K562 (cell line): ENCODE data around the gene TMED7. TPM values are rescaled to one million over a fixed set of nuclear protein-coding genes. Genes with fewer than 3 reads are reported as not detected.

Source experiments
- CREB1 ChIP-seq, 2 experiments: sonication (generic) in 1 of 2; formaldehyde crosslinking in 1 of 2; IDR thresholded peaks; 2 replicates each; pipeline versions ENCODE4 v1.6.1 to v1.8.0; 2012 to 2022; ENCODE audit warnings: inconsistent platforms in 1 of 2, mild to moderate bottlenecking in 1 of 2, missing genetic modification reagents in 1 of 2, moderate library complexity in 1 of 2
- CREBBP ChIP-seq: IDR thresholded peaks from one replicate; pipeline ENCODE4 v1.6.1; 2012; ENCODE audit warnings: low read depth, mild to moderate bottlenecking, control low read depth, inconsistent platforms, low read length
- ESRRB ChIP-seq: fragments of 250-450 bp; sonication (Bioruptor Pico); IDR thresholded peaks from 2 replicates; pipeline ENCODE4 v1.5.0; 2020; ENCODE audit warnings: mild to moderate bottlenecking, moderate library complexity, borderline replicate concordance
- GATAD2B ChIP-seq: fragments of 450-650 bp; IDR thresholded peaks from 2 replicates; pipeline ENCODE4 v1.6.1; 2017; ENCODE audit warnings: mild to moderate bottlenecking, borderline replicate concordance
- HNRNPLL ChIP-seq: fragments of 200-400 bp; formaldehyde crosslinking; IDR thresholded peaks from 2 replicates; pipeline ENCODE4 v1.6.1; 2017; ENCODE audit warnings: low read length, low read depth, mild to moderate bottlenecking; ENCODE audit not compliant: poor library complexity, severe bottlenecking
- HSF4 ChIP-seq: fragments of 250-450 bp; sonication (Bioruptor Pico); IDR thresholded peaks from 2 replicates; pipeline ENCODE4 v2.1.2; 2022; ENCODE audit warnings: mild to moderate bottlenecking, moderate library complexity, borderline replicate concordance
- KDM4B ChIP-seq, 2 experiments: fragments of 450-650 bp in 1 of 2; sonication (generic) in 1 of 2; IDR thresholded peaks; 2 replicates each; pipeline ENCODE4 v1.6.1; 2016 to 2017; ENCODE audit warnings: borderline replicate concordance in 2 of 2, antibody characterized with exemption in 1 of 2, low read depth in 1 of 2, mild to moderate bottlenecking in 1 of 2
- PTBP1 ChIP-seq: fragments of 200-400 bp; formaldehyde crosslinking; IDR thresholded peaks from 2 replicates; pipeline ENCODE4 v1.6.1; 2017; ENCODE audit warnings: low read depth, low read length
- RBM22 ChIP-seq: fragments of 200-400 bp; formaldehyde crosslinking; IDR thresholded peaks from 2 replicates; pipeline ENCODE4 v1.6.1; 2018; ENCODE audit warnings: low read length, low read depth; ENCODE audit not compliant: poor library complexity, severe bottlenecking
- RCOR1 ChIP-seq, 2 experiments: IDR thresholded peaks; 2 replicates each; pipeline ENCODE4 v1.6.1; 2012; ENCODE audit warnings: low read depth in 2 of 2, low read length in 2 of 2, borderline replicate concordance in 1 of 2, improper control_type of control experiment in 1 of 2
- TAF15 ChIP-seq: fragments of 200-400 bp; formaldehyde crosslinking; IDR thresholded peaks from 2 replicates; pipeline ENCODE4 v1.6.1; 2017; ENCODE audit warnings: mild to moderate bottlenecking, low read depth, low read length, moderate library complexity
- TCF15 ChIP-seq: fragments of 250-450 bp; sonication (Bioruptor Pico); IDR thresholded peaks from 2 replicates; pipeline ENCODE4 v1.8.0; 2022; ENCODE audit warnings: moderate library complexity, mild to moderate bottlenecking, inconsistent platforms
- TCFL5 ChIP-seq: fragments of 250-450 bp; sonication (Bioruptor Pico); conservative IDR thresholded peaks from 2 replicates; pipeline ENCODE4 v1.6.1; 2021; ENCODE audit warnings: mild to moderate bottlenecking, moderate library complexity, matching md5 sums
- U2AF2 ChIP-seq: fragments of 200-400 bp; formaldehyde crosslinking; optimal IDR thresholded peaks from 2 replicates; pipeline ENCODE3; 2017; ENCODE audit warnings: low read depth, mild to moderate bottlenecking, low read length
- ZNF24 ChIP-seq: fragments of 450-650 bp; IDR thresholded peaks from 2 replicates; pipeline ENCODE4 v1.6.1; 2016
- ZNF431 ChIP-seq: sonication (generic); formaldehyde crosslinking; IDR thresholded peaks from 2 replicates; pipeline ENCODE4 v1.8.0; 2022; ENCODE audit warnings: mild to moderate bottlenecking, missing genetic modification reagents
- polyA plus RNA-seq, 8 experiments: library from polyadenylated mRNA; depleted of rRNA in 4 of 8; stranded (reverse) in 5 of 8; unstranded in 3 of 8; fragments of >200 nt; fragmentation: Nextera tagmentation in 2 of 8; fragmentation: Illumina TruSeq in 1 of 8; extraction: Ambion mirVana in 2 of 8; extraction: Trizol in 1 of 8; gene quantifications; 2 replicates each; pipeline versions ENCODE4 v1.2.1 to v1.2.3, GENCODE V29; 2011 to 2014; ENCODE audit warnings: inconsistent platforms in 1 of 8, missing spikeins in 1 of 8
- total RNA-seq, 7 experiments: library from RNA; depleted of rRNA in 6 of 7; stranded (reverse); fragments of >200 nt in 6 of 7; fragmentation: Illumina TruSeq in 2 of 7; extraction: Trizol in 2 of 7; gene quantifications; 2 replicates each; pipeline versions ENCODE4 v1.2.1 to v1.2.3, GENCODE V29; 2011 to 2021; ENCODE audit warnings: low replicate concordance in 1 of 7
- TF ChIP-seq, protein P1 (sequence below), 2 experiments: fragments of 450-650 bp; IDR thresholded peaks; 2 replicates each; pipeline ENCODE4 v1.6.1; 2018; ENCODE audit warnings: mild to moderate bottlenecking in 2 of 2, low read depth in 1 of 2; ENCODE audit not compliant: partially characterized antibody in 2 of 2
- TF ChIP-seq, protein P2 (sequence below): sonication (generic); formaldehyde crosslinking; IDR thresholded peaks from 2 replicates; pipeline ENCODE4 v1.8.1; 2023; ENCODE audit warnings: mild to moderate bottlenecking, missing genetic modification reagents
- TF ChIP-seq, protein P3 (sequence below): sonication (generic); formaldehyde crosslinking; IDR thresholded peaks from 2 replicates; pipeline ENCODE4 v1.9.0; 2022; ENCODE audit warnings: mild to moderate bottlenecking, missing genetic modification reagents

Gene TMED7
- total and polyA plus RNA-seq, 9 of the 15 experiments (the other 6 are each of a cell fraction or from before 2014, with no cell fraction given) = 15.9 to 93.4 (median 41.7) TPM

DNA sequence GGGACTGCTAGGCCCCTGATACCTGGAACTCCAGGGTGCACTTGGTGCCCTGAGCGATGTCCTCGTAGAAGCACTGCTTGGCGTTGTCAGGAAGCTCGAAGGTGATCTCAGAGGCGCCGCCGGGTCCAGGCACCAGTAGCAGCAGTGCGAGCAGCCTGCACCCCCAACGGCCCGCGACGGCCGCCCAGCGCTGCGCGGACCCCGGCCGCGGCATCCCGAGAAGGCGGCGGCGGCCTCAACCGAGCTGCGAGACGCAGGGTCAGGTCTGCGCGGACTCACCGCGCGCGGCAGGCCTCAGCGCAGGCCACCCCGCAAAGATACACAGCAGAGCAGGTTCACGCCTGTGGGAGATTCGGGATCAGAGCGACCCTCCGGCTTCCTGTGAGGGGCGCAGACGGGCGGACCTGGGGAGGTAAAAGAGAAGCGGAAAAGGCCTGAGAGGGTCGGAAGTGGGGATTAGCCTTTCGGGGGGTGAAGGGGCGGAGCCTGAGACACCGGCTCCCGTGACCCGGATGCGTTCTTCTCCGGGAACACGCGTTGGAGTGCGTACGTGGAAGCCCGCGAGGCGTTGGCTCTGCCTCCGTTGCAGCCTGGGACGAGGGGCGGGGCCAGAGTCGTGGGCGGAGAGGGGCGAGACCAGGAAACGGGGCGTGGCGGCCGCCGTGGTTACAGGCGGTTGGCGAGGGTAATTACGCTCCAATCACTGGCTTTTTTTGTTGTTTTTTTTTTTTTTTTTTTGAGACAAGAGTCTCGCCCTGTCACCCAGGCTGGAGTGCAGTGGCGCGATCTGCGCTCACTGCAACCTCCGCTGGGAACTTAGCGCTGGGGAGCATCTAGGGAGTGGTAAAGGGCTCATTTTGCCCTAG lies at the start of gene TMED7 (continued):
- TF ChIP-seq, protein P1, sequence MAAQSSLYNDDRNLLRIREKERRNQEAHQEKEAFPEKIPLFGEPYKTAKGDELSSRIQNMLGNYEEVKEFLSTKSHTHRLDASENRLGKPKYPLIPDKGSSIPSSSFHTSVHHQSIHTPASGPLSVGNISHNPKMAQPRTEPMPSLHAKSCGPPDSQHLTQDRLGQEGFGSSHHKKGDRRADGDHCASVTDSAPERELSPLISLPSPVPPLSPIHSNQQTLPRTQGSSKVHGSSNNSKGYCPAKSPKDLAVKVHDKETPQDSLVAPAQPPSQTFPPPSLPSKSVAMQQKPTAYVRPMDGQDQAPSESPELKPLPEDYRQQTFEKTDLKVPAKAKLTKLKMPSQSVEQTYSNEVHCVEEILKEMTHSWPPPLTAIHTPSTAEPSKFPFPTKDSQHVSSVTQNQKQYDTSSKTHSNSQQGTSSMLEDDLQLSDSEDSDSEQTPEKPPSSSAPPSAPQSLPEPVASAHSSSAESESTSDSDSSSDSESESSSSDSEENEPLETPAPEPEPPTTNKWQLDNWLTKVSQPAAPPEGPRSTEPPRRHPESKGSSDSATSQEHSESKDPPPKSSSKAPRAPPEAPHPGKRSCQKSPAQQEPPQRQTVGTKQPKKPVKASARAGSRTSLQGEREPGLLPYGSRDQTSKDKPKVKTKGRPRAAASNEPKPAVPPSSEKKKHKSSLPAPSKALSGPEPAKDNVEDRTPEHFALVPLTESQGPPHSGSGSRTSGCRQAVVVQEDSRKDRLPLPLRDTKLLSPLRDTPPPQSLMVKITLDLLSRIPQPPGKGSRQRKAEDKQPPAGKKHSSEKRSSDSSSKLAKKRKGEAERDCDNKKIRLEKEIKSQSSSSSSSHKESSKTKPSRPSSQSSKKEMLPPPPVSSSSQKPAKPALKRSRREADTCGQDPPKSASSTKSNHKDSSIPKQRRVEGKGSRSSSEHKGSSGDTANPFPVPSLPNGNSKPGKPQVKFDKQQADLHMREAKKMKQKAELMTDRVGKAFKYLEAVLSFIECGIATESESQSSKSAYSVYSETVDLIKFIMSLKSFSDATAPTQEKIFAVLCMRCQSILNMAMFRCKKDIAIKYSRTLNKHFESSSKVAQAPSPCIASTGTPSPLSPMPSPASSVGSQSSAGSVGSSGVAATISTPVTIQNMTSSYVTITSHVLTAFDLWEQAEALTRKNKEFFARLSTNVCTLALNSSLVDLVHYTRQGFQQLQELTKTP (IDR thresholded peaks at IDR 0.05; ENCODE audit: low read depth in 1 of 2, partially characterized antibody in 2 of 2) = no peak
- TF ChIP-seq GATAD2B (peak; percentile 81; the same call in 1 of the 2 replicates), CREBBP (no peak), RCOR1 (IDR thresholded peaks at IDR 0.05; ENCODE audit: borderline replicate concordance in 1 of 2, low read depth in 2 of 2, low read length in 2 of 2) (peak; percentile 18 to 48; a peak in 2 of 4 replicates), HSF4 (CRISPR knock-in tag) (no peak), ZNF431 (peak; percentile 77; the same call in 1 of the 2 replicates), RBM22 (peak; percentile 61), TAF15 (no peak), CREB1 (IDR thresholded peaks at IDR 0.05) (peak; percentile 64), CREB1 (CRISPR knock-in tag; IDR thresholded peaks at IDR 0.05) (peak; percentile 70), ZNF24 (peak; percentile 57; the same call in 1 of the 2 replicates), TCFL5 (CRISPR knock-in tag) (no peak), PTBP1 (no peak), TCF15 (CRISPR knock-in tag) (no peak), KDM4B (IDR thresholded peaks at IDR 0.05; ENCODE audit: borderline replicate concordance in 2 of 2, low read depth in 1 of 2) (no peak), U2AF2 (no peak), ESRRB (no peak), HNRNPLL (peak; percentile 99)
- TF ChIP-seq, protein P2, sequence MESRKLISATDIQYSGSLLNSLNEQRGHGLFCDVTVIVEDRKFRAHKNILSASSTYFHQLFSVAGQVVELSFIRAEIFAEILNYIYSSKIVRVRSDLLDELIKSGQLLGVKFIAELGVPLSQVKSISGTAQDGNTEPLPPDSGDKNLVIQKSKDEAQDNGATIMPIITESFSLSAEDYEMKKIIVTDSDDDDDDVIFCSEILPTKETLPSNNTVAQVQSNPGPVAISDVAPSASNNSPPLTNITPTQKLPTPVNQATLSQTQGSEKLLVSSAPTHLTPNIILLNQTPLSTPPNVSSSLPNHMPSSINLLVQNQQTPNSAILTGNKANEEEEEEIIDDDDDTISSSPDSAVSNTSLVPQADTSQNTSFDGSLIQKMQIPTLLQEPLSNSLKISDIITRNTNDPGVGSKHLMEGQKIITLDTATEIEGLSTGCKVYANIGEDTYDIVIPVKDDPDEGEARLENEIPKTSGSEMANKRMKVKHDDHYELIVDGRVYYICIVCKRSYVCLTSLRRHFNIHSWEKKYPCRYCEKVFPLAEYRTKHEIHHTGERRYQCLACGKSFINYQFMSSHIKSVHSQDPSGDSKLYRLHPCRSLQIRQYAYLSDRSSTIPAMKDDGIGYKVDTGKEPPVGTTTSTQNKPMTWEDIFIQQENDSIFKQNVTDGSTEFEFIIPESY (CRISPR knock-in tag) = no peak
- TF ChIP-seq, protein P3, sequence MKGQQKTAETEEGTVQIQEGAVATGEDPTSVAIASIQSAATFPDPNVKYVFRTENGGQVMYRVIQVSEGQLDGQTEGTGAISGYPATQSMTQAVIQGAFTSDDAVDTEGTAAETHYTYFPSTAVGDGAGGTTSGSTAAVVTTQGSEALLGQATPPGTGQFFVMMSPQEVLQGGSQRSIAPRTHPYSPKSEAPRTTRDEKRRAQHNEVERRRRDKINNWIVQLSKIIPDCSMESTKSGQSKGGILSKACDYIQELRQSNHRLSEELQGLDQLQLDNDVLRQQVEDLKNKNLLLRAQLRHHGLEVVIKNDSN = peak; percentile 38; the same call in 1 of the 2 replicates
